Nephron (organoid): ENCODE measurements around the gene CLDN22.

Experiments used
- H3K27ac Mint-ChIP-seq, 3 experiments: 2 replicates each; pipeline ENCODE4 v1.8.0; 2020; ENCODE audit warnings: mixed read lengths in 3 of 3, mild to moderate bottlenecking in 2 of 3, moderate library complexity in 1 of 3
- H3K27me3 Mint-ChIP-seq: 2 replicates; pipeline ENCODE4 v1.8.0; 2021; ENCODE audit warnings: low read depth, mild to moderate bottlenecking, moderate library complexity, mixed read lengths
- H3K36me3 Mint-ChIP-seq: 2 replicates; pipeline ENCODE4 v1.8.0; 2020; ENCODE audit warnings: low read depth, mixed read lengths
- H3K4me1 Mint-ChIP-seq: 2 replicates; pipeline ENCODE4 v1.8.0; 2020; ENCODE audit warnings: mixed read lengths
- H3K4me3 Mint-ChIP-seq, 3 experiments: 2 replicates each; pipeline ENCODE4 v1.8.0; 2020; ENCODE audit warnings: mild to moderate bottlenecking in 3 of 3, mixed read lengths in 3 of 3, moderate library complexity in 2 of 3
- H3K9me3 Mint-ChIP-seq: 2 replicates; pipeline ENCODE4 v1.8.0; 2020; ENCODE audit warnings: mixed read lengths
- TF ChIP-seq, protein P1 (sequence below), 3 experiments: fragments of 200-600 bp; sonication (generic); IDR thresholded peaks; one replicate each; pipeline ENCODE4 v1.5.0; 2021; ENCODE audit warnings: antibody characterized with exemption in 3 of 3; ENCODE audit not compliant: unreplicated experiment in 3 of 3

The CLDN22 gene

DNA sequence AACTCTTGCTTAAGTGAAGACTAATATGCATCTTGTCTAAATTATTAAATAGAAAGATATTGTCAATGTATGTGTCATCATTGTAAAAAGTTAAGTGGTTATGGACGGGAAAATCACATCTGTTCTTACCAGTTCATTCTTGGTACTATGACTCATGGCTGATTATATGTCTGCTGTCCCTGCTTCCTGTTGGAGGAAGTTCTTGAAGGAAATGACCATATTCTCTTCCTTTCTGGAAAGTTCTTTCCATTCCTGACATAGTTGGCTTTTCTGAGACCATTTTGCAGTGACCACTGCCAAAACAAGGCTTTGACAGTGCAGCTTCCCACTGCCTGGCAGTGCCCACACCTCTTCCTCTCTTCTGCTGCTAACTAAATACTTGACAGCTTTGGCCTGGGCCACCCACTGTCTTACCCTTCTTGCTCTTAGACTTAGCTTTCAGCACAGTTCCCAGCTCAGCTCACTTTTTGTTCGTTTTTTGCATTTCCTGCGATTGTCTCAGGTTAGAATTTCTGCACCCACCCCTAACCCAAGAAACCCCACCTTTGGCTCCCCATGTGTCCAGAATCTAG lies 15.4 kb upstream of the CLDN22 start:
- Mint-ChIP-seq H3K27ac (no peak overlapping the region), H3K4me3 (no peak overlapping the region), H3K4me1 (no peaks in the 10 kb centered on the region), H3K27me3 (no peaks in the 10 kb centered on the region), H3K9me3 (peaks cover 4% of the 10 kb centered on the region), H3K36me3 (no peaks in the 10 kb centered on the region)
- TF ChIP-seq, protein P1, sequence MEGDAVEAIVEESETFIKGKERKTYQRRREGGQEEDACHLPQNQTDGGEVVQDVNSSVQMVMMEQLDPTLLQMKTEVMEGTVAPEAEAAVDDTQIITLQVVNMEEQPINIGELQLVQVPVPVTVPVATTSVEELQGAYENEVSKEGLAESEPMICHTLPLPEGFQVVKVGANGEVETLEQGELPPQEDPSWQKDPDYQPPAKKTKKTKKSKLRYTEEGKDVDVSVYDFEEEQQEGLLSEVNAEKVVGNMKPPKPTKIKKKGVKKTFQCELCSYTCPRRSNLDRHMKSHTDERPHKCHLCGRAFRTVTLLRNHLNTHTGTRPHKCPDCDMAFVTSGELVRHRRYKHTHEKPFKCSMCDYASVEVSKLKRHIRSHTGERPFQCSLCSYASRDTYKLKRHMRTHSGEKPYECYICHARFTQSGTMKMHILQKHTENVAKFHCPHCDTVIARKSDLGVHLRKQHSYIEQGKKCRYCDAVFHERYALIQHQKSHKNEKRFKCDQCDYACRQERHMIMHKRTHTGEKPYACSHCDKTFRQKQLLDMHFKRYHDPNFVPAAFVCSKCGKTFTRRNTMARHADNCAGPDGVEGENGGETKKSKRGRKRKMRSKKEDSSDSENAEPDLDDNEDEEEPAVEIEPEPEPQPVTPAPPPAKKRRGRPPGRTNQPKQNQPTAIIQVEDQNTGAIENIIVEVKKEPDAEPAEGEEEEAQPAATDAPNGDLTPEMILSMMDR (IDR thresholded peaks at IDR 0.05; ENCODE audit: unreplicated experiment in 3 of 3) = no peak

DNA sequence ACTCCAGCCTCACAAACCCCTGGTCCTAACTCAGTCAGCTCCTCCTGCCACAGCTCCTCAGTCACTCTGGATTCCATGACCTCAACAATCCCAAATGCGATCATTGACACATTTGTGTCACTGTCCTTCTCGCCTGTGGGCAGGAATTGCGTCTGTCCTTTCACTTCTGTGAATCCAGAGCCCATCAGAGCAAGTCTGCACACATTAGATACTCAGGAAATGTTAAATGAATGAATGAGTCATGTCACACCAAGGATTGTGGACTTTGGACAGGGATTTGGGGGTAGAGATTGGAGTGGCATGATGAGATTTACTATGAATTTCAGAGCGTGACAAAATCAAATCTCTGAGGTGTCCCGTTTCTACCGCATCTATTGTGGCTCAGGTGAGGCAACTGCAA lies 13.9 kb upstream of the CLDN22 start:
- TF ChIP-seq, protein P1 (IDR thresholded peaks at IDR 0.05; ENCODE audit: unreplicated experiment in 3 of 3) = no peak
- Mint-ChIP-seq H3K36me3 (peaks cover 2% of the 10 kb centered on the region), H3K4me1 (peaks cover 2% of the 10 kb centered on the region), H3K27me3 (no peaks in the 10 kb centered on the region), H3K27ac (no peak overlapping the region), H3K9me3 (peaks cover 6% of the 10 kb centered on the region), H3K4me3 (no peak overlapping the region)

DNA sequence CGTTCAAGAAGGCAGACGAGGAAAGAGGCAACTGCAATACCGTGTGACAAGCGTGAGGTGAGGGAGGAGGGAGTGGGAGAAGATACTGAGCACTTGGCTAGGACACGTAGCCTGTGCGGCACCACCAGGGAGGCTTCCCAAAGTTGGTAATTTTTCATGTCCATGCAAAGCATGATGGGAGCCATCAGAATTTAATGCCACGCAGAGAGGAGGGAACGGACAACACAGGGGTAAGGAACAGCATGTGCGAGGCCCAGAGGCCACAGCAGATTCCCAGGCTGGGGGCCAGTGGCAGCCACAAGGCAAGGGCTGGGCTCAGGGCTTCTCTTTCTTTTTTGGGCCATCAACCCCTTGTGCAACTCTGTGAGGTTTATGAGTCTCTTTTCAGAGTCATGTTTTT lies 13.1 kb upstream of the CLDN22 start:
- H3K36me3 Mint-ChIP-seq = peaks cover 5% of the 10 kb centered on the region
- TF ChIP-seq, protein P1 (IDR thresholded peaks at IDR 0.05; ENCODE audit: unreplicated experiment in 3 of 3) = no peak
- H3K27me3 Mint-ChIP-seq = no peaks in the 10 kb centered on the region
- H3K9me3 Mint-ChIP-seq = peaks cover 9% of the 10 kb centered on the region
- H3K4me1 Mint-ChIP-seq = peaks cover 10% of the 10 kb centered on the region
- H3K4me3 Mint-ChIP-seq = no peak overlapping the region
- H3K27ac Mint-ChIP-seq = no peak overlapping the region

DNA sequence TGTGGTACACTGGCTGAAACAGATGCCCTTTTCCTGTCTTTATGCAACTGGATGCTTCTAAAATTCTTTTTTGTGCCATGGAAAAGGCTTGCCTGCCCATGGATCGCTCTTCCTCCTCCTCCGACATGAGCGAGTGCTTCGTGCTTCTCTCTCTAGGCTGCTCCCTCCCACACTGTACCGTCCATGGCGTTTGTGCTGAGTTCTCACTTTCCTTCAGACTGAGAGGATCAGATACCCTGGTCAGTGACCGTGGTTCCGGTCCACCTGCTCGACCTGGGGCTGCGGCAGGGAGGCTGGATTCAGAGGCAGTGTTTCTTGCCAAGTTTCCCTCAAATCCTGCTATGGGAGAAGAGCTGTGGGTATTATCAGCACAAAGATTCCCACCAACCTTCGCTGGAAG lies 12.4 kb upstream of the CLDN22 start:
- TF ChIP-seq, protein P1 (IDR thresholded peaks at IDR 0.05; ENCODE audit: unreplicated experiment in 3 of 3) = no peak
- H3K4me1 Mint-ChIP-seq = peaks cover 10% of the 10 kb centered on the region
- no peak overlapping the region for H3K27ac Mint-ChIP-seq
- no peak overlapping the region for H3K4me3 Mint-ChIP-seq
- H3K9me3 Mint-ChIP-seq = peaks cover 9% of the 10 kb centered on the region
- no peaks in the 10 kb centered on the region for H3K27me3 Mint-ChIP-seq
- H3K36me3 Mint-ChIP-seq = peaks cover 5% of the 10 kb centered on the region

DNA sequence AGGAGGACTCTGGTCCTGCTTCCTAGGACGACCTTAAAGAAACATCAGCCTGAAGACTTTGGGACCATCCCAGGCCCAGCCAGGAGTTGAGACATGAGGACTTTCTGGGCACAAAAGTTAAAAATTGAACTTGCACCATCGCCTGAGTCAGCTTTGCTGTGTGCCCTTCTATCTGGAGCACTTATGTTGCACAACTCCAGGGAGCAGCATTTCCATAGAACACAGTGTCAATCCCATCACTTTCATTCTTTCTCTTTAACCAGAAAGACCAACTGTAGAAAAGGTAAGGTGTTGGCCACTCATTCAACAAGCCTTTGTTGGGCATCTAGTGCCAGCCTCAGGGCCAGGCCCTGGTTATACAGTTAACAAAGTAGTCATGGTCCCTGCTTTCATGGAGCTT lies 10.8 kb upstream of the CLDN22 start:
- no peak overlapping the region for H3K27ac Mint-ChIP-seq
- peaks cover 10% of the 10 kb centered on the region for H3K4me1 Mint-ChIP-seq
- H3K27me3 Mint-ChIP-seq = no peaks in the 10 kb centered on the region
- H3K9me3 Mint-ChIP-seq = peaks cover 9% of the 10 kb centered on the region
- peaks cover 16% of the 10 kb centered on the region for H3K36me3 Mint-ChIP-seq
- TF ChIP-seq, protein P1 (IDR thresholded peaks at IDR 0.05; ENCODE audit: unreplicated experiment in 3 of 3) = no peak
- no peak overlapping the region for H3K4me3 Mint-ChIP-seq

DNA sequence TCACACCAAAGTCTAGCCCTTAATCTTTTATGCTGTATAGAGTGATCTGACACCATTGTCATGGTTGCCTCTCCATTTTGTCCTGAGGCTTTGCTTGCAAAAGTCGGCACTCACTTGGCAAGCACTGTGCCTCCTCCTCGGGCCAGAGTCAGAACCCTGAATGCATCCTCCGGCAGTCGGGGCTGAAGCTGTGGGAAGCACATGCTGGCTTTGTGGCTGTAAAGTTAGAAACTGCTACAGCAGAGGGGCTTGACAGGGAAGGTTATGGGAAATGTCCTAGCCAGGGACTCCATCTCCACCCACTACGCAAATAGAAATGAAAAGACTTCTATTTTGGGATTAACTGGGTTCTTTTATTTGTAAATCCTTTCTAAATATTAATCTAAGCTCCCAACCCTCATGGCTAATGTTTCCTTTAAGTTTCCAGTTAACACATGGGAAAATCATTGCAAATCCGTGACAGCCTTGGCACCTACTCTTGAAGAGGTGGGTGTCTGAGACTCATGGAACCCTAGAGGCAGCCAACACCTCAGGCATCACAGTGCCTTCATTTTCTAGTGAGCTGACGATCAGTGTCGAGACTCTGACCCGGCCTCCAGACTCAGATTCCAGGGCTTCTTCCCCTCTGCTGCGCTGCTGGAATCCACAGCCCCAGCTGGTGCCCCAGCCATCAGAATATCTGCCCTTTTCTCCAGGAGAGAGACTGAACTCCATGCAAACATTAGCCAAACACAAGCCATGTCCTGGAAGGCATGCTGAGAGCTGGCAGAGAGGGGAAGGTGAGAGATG lies 10.1 kb upstream of the CLDN22 start:
- TF ChIP-seq, protein P1 (IDR thresholded peaks at IDR 0.05; ENCODE audit: unreplicated experiment in 3 of 3) = no peak
- H3K27me3 Mint-ChIP-seq = no peaks in the 10 kb centered on the region
- no peak overlapping the region for H3K27ac Mint-ChIP-seq
- no peak overlapping the region for H3K4me3 Mint-ChIP-seq
- peaks cover 10% of the 10 kb centered on the region for H3K4me1 Mint-ChIP-seq
- H3K9me3 Mint-ChIP-seq = peaks cover 9% of the 10 kb centered on the region
- peaks cover 20% of the 10 kb centered on the region for H3K36me3 Mint-ChIP-seq
